ENCODE data around the gene POLR1E.
"Not testable (repeated sequence)": the region's sequence is repeated elsewhere in the genome, so short reads cannot be mapped to it uniquely, and the experiment has no call there.

POLR1E gene

DNA sequence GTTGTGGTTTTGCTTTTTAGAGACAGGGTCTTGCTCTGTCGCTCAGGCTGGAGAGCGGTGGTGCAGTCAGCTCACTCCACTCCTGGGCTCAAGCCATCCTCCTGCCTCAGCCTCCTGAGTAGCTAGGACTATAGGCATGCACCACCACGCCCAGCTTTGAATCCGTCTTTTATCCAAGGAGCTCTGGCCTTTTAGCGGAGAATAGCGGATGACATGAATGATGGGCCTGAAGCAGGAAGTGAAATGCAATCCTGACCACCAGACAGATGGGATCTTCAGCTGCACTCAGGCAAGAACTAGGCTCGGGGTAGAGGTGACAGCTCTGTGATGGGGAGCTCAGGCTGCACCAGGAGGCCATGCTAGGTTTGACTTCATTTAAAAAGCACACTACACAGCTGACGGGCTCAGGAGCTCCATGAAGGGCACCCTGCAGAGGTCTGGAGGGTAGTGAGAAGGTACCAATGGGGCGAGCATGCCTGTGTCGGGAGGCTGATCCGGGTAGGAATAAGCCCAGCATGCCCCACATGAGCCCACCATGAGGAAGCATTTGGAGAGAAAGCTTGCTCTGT is 21.9 kb downstream of the POLR1E start:
- DNase-seq = no peak

DNA sequence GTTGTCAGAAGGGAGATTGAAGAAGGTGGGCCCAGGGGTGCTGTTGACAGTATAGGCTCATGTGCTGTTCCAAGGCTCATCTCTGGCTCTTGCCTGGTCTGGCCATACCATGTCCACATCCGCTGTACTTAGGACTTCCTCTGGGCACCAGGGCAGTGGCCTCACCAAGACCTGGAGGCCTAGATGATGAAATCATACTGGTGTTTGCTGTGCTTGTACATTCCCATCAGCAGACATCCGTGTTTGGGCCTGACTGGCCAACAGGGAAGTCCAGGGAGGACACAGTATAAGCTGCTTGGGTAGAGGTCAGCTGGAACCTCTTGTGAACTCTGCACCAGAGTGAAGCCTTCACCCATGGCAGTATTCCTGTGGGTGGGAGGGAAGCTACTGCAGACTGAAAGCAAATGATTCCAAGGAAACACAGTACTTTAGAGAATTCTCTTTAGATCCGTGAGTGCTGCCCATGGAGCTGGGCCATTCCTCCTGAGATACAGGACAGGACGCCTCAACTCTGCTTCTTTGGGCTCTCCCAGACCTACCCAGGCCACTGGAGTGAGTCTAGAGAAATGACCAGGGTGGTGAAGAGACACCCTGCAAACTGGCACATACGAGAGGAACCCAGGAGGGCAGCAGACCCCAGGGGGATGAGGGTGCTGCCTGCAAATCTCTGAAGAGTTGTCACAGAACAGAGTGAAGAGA is 22.5 kb downstream of the POLR1E start:
- DNase-seq = no peak

DNA sequence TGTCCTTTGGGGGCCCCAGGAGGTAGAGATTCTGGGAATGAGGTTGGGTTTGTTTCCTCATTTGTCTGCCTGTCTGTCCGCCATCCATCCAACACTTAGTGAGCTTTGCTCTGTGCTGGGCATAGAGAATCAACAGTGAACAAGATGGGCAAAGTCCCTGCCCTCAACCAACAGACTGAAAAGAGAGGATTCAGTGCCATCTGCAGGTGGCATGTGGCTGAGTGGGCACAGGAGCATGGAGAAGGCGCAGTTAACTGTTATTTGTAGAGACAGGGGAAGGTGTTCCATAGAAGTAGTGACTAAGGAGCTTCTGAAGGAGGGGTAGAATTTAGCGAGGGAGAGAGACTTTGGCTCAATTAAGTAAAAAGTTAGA is 23.1 kb downstream of the POLR1E start:
- DNase-seq = no peak

DNA sequence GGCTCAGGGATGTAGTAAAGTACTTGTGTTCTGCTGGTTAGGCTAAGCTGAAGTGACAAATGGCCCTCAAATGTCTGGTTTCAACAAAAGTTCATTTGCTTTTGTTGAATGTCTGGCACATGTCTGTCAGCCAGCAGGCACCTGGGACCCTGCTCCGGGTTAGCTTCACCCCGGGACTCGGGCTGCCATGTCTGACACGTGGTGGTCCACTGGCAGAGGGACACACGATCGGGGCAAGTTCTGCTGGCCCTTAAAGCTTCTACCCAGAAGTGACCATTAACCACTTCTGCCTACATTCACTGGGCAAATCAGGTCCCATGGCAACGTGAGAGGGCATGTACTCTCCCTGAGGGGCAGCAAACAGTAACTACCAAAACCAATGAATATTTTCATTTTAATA is 23.8 kb downstream of the POLR1E start:
- no peak for DNase-seq

DNA sequence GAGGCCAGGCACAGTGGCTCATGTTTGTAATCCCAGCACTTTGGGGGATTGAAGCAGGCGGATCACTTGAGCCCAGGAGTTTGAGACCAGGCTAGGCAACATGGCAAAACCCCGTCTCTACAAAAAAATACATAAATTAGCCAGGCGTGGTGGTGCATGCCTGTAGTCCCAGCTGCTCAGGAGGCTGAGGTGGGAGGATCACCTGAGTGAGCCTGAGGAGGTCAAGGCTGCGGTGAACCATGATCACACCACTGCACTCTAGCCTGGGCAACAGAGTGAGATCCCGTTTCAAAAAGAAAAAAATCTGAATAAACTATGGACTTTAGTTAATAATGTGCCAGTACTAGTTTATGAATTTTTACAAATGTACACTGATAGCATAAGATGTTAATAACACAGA is 24.3 kb downstream of the POLR1E start:
- DNase-seq = not testable (repeated sequence)

DNA sequence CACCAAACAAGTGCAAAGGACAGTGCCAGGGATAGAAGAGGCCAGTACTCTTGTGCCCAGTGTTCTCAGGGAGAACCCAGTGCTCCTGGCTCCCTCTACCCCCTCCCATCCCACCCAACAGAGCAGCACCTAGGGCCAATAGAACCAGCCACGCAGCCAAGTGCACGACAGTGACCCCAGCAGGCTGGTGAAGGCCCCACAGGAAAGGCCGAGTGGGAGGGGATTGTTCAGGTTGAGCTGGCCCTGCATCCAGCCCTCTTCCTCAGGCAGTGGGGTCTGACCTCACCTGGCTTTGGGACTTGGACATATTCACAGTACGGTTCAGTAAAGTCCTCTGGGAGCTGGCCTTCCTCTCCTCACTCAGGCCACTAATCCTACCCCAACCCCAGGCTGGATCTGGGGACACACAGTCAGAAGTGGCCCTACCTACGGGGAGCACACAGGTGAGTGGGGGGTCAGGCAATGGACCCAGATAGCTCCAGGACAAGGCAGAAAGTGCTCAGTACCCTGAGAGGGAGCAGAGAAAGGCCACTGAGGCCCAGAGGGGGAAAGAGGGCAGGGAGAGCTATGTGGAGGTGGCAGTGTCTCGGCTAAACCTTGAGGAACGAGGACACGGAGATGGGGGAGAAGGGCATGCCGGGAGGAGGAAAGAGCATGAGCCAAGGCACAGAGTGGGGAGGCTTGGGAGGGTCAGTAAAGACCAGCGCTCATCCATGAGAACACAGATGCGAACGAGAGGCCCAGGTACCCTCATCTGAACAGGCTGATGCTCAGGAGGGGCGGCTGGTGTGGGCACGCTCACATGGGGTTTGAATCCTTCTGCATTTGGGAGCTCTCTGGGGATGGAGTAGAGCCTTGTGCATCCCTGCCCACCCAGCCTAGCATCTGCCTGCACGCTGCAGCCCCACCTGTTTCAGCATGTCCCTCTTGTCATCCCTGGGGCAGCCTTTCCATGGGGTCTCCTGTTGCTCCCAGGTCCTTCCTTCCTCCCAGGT is 25.6 kb downstream of the POLR1E start:
- DNase-seq = no peak

DNA sequence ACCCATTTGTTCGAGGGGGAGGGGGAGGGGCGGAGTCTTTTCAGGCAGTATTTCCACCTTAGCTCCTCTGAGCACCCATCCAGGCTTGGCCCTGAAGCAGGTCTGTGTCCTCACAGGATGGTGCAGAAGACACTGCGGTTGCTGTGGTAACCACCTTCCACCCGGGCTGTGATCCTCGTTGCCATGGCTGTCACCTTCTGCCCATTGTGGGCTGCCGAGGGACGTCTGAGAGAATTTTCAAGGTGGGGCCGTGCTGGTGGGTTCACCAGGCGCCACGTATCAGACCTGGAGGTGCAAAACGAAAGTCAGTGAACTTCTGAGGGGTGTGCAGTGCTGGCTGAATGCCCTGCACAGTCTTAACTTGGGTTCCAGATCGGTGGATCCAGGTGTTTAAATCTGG is 26.7 kb downstream of the POLR1E start:
- peak; percentile 53 for DNase-seq

DNA sequence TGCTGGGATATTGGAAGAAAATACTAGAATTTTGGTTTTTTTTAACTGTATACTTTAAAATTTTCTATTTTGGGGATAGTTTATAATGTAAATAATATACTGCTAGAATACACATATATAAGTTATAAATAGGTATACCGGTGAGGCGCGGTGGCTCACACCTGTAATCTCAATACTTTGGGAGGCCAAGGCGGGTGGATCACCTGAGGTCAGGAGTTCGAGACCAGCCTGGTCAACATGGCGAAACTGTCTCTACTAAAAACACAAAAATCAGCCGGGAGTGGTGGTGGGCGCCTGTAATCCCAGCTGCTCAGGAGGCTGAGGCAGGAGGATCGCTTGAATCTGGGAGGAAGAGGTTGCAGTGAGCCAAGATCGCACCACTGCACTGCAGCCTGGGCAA is 28.7 kb downstream of the POLR1E start:
- DNase-seq = not testable (repeated sequence)

DNA sequence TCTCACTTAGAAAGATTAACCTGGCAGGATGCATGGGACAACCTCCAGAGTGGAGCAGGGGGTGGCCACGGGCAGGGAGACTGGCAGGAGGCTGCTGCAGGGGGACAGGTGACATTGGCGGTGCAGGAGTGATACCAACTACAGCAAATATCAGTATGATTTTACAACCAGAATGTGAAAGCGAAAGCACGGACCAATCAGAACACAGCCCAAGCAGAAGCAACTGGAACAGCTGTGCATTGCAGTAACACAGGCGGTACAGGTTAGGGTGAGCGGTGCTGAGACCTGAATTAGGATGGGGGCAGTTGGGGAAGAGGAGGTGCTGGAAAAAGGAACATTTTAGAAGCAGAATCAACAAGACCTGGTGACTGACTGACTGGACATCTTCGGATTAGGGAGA is 29.3 kb downstream of the POLR1E start:
- no peak for DNase-seq

DNA sequence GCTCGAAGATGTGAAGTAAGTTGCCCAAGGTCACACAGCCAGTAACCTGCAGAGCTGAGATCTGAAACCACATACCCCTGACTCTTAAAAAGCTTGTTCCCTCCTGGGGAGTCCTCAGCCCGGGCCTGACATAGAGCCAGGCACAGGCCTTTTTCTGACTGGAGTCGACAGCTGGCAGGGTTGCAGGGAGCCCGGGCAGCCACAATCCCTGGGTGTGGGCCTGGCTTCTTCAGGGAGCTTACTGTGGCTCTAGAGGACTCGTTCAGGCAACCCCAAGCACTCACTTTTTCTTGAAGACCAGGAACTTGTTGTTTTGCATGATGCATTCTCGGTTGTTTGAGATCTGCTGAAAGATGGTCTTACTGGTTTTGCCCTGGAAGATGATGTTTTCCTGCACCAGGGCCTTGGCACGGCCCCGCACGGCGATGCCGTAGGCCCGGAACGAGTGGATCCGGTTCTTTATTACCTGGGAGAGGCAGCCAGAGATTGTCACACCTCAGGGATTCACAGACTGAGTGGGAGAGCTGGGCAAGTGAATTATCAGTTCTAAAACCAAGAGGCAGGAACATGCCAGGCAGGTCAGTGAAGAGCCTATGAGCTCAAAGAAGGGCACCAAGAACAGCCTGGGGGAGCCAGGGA is 30.0 kb downstream of the POLR1E start:
- no peak for DNase-seq

DNA sequence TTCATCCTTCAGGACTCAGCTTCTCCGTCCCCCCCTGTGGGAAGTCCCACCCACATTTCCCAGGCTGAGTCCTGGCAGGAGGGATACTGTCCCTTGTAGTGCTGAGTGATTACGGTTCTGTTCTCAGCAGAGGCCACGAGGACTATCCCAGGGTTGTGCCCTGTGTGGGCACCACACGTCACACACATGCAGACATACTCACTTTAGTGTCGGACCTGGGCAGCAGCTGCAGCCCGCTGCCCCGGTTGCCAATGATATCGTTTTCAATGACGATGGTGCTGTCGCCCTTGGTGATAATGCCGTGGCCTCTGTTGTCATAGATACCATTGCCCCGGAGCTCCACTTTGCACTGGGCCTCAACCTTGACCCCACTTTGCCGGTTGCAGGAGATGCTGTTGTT is 32.2 kb downstream of the POLR1E start:
- DNase-seq = no peak

DNA sequence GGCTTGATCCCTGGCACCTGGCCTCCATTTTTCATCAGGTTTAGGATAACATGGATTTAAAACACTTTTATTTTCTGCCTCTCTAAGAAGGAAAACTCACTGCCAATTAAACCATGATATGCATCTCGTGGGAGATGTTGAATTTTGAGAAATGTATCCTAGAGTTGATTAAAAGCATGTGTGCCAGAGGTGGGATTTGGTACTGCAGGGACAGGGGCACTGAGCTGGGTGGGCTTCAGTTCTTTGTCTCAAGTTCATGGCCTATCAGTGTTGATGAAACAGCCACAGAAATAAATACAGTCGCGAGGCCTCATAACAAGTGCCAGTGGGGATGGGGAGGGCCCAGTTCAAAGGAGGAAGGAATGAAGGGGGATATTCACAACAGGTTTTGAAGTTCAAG is 34.9 kb downstream of the POLR1E start:
- no peak for DNase-seq

DNA sequence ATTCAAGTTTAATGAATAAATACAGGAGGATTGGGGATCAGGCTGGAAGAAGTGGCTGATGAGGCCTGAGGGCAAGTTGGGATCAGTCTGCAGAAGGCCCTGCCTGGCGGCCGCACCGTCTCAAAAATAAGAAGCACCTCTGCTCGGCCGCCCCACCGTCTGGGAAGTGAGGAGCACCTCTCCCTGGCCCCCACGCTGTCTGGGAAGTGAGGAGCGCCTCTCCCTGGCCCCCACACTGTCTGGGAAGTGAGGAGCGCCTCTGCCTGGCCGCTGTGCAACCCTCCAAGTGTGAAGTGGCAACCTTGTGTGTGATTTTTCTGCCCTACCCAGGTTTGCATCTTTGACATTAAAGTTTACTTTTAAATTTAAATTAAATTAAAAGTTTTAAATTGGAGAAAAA is 35.4 kb downstream of the POLR1E start:
- no peak for DNase-seq

DNA sequence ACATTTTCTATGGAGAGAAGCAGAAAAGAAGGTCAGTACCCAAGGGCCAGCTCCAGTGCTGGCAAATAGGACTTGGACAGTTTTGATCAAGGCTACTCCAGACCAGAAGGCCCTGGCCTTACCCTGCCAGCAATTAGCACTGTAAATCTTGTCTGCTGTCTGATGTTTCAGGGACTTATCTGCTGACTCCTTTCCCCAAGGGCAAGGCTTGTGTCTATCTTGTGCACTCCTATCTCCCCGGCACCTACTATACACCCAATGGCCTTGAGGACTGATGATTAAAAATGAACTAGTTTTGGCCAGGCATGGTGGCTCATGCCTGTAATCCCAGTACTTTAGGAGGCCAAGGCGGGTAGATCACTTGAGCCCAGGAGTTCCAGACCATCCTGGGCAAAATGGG is 37.2 kb downstream of the POLR1E start:
- DNase-seq = no peak

DNA sequence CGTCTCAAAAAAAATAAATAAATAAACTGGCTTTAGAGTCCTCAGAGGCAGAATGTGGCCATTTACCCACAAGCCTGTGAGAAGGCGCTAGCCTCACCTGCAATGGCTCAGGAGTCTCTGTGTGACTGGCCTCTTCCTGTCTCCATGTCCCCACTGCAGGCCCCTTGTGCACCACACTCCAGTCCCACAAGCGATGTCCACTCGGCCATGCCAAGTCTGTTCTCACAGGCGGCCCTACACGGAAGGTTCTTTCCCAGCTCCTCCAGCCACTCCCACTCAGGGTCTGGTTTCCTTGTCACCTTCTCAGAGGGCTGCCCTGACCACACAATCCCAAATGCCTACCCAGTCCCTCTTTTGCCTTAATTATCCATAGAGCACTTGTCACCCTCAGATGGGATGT is 38.2 kb downstream of the POLR1E start:
- DNase-seq = no peak

DNA sequence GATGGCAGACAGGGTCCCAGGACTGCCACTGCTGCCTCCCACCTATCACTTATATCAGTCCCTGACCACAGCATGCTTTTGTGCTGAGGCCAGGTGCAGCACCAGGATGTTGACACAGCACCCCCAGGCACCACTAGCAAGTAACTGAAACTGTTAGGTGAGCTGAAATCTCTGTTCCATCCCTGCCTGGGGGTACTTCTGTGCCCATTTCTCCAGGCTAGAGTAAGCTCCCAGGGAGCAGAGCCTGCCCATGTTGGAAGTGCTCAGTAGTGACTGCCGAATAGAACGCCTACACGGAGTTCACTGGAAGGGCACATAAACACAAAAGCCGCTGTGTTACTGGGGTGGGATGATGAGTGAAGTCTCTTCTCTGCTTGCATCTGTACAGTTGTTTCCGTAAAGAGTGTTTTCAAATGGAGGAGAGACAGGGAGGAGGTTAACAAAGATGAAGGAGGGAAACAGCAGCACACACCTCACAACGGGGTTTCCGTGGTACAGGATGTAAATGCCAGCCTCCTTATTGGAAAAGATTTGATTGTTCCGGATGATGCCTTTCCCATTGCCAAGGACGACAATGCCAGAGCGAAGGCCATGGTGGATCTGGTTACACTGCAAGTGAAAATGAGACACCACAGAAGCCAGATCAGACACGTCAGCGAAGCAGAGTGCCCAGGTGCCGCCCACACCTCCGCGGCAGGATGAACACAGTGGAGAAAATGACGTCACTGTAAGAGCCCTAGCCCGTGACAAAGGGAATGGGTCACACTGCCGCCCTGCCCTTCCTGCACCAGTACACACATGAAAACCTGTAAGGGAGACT is 43.1 kb downstream of the POLR1E start:
- DNase-seq = peak; percentile 87

DNA sequence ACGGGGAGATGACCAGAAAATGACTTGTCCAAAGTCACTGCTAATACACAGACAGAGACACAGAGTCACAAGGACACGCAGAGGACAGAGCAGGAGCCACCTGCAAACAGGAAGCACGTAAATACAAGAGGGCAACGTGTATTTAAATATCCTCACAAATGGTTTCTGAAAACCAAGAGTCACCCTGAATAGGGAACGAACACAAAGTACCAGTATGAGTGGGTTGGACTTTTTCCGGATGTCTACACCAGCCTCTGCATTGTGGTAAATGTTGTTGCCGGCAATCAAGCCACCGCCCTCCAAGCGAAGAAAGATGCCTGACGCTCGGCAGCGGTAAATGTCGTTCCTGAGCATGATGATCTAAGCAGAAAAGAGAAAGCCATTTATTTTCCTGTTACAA is 46.0 kb downstream of the POLR1E start:
- DNase-seq = peak; percentile 78

DNA sequence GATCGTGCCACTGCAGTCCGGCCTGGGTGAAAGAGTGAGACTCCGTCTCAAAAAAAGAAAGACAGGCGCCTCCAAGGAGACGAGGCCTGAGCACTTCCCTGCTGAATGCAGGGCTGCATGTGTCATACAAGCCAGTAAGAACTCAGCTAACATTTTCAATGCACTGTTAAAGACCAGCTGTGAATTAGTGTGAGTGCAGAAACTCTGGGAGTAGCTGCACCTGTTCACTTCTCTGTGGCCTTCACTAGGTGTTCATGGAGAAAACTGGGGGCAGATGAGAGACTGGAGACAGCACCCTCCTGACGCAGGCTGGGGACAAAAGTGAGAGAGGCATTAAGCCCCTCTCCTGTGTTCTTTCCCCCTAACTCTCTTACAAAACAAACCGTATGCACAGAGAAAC is 48.7 kb downstream of the POLR1E start:
- no peak for DNase-seq

DNA sequence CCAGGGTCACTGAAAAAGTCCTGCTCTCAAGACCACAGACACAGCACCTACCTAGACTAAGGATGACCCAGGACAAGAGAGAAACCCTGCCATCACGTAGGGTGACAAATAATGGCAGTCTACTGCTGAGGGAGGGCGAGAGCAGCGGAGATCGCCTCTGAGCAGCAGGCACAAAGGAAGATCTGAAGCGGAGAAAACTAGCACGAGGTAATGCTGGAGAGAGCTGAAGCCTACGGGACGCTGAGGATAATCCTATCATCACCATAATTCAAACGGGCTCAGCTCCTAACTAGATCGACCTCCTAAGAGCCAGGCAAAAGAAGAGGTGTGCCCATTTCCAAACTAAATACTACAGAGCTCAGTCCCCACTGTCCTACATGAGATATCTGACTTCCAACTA is 49.2 kb downstream of the POLR1E start:
- DNase-seq = no peak

DNA sequence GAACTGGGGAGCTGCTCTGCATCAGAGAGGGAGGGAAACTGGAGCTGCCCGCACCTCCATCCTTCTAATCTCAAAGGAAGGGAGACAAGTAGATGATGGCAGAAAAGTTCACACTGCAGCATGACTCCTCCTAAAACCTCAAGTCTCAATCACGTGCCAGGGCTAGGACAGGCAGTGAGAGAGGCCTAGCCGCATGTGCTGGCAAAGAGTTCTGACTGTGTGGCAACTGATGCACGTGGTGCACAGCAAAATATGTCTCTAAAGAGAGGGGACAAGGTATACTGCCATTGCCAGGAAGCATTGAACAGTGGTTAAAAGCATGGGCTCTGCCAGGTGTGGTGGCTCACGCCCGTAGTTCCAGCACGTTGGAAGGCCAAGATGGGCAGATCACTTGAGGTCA is 52.4 kb downstream of the POLR1E start:
- no peak for DNase-seq

DNA sequence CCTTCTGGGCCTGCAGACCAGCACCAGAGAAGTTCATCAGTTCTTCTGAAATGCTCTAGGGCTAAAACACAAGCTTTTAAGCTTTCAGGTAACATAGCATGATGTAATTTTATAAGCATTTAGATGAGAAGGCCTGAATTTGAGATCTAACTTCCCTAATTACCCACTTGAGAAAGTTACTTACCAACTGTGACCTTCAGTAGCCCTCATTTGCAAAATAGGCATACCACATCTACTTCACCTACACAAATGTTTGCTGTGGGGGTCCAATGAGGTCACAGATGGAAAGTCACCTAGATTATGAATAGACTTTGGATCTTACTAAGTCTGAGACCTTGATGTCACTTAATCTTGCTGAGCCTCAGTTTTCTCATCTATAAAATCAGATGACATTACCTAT is 53.9 kb downstream of the POLR1E start:
- DNase-seq = no peak

DNA sequence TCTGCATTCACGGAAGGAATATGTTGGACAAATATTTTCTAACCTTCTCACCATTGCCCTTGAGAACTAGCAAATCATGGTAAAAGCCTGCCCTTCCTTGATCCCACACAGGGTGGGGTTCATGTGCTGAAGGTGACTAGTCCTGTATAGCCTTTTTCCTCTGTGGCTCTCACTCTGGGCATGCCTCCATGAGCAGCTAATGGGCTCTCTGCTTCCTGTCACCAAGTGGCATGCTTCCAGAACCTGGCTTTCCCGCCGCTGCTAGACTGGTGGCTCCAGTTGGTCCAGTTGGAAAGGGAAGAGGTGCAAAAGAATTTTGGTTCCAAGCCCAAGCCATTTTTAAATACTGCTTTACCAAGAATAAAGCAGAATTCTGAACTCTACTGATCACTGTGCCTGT is 54.9 kb downstream of the POLR1E start:
- DNase-seq = no peak

DNA sequence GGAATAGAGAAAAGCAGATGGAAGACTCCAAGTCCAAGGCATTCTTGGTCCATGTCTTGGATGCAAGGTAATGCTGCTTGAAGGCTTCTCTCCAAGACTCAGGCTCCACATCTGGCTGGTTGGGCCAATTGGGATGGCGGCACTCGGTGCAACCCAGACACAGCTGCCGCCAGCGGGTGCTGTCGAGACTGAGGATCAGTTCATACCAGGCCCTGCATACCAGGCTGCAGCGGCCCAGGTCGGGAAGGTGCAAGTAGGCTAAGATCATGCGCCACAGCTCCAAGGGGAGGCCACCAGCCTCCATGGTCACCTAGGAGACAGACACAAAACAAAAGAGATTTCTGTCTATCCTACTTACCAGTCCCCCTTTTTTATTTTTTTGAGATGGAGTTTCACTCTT is 55.7 kb downstream of the POLR1E start:
- no peak for DNase-seq
